GM18868 (cell line): ENCODE data around the gene TMEM187.
"Not testable (repeated sequence)": the region's sequence is repeated elsewhere in the genome, so short reads cannot be mapped to it uniquely, and the experiment has no call there.

Experiments used
- ATAC-seq: cut with Tn5 transposase; IDR thresholded peaks from one replicate; pipeline ENCODE4 v1.9.1; 2021; ENCODE audit warnings: mild to moderate bottlenecking, moderate library complexity; ENCODE audit not compliant: unreplicated experiment

TMEM187 gene

DNA sequence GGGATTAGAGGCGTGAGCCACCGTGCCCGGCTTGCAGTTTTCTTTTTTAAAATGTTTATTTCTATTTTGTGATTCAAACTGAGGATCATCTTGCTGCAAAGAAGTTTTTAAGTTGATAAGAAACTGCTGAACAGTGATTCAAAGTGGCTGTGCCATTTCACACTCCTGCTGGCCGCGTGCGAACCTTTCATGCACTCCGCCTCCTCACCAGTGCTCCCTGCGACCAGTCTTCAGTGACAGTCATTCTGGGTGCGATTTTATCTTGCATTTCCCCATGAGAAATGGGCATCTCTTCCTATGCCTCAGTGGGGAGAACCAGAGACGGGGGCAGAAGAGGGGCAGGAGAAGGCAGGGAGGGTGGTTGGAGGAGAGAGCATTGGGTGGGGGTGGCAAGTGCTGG lies 21.4 kb downstream of the TMEM187 start:
- no peak for ATAC-seq

- ATAC-seq = not testable (repeated sequence)
These were observed 21.8 kb downstream of the TMEM187 start for GRCh38 chrX:153994398-153994797.

- ATAC-seq = no peak
These were observed 22.9 kb downstream of the TMEM187 start for GRCh38 chrX:153995504-153995903.

- no peak for ATAC-seq
These were observed 26.9 kb downstream of the TMEM187 start for GRCh38 chrX:153999359-154000037.

- no peak for ATAC-seq
These were observed 27.5 kb downstream of the TMEM187 start for GRCh38 chrX:154000051-154000450.

GRCh38 chrX:154002215-154002719 lies 29.7 kb downstream of the TMEM187 start:
- peak; percentile 48 for ATAC-seq

- ATAC-seq = no peak
These were observed 31.8 kb downstream of the TMEM187 start for GRCh38 chrX:154004315-154004714.

GRCh38 chrX:154006947-154007346 lies 34.4 kb downstream of the TMEM187 start:
- ATAC-seq = no peak

DNA sequence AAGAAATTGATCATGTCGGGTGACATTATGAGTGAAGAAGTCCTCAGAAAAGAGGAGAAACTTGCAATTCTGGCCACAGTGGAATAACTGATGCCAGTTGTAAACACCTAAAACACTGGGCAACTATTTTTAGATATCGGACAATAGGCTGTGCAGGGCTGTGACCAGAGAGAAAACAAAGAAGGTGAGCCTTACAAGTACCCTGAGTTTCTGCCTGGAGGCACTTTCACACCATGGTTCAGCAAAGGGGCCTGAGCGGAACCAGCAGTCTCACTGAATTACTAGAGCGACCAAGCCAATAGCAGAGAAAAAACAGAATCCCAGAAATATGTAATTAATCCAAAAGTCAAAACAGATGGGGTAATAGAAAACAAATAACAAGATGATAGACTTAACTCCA lies 36.0 kb downstream of the TMEM187 start:
- ATAC-seq = no peak

DNA sequence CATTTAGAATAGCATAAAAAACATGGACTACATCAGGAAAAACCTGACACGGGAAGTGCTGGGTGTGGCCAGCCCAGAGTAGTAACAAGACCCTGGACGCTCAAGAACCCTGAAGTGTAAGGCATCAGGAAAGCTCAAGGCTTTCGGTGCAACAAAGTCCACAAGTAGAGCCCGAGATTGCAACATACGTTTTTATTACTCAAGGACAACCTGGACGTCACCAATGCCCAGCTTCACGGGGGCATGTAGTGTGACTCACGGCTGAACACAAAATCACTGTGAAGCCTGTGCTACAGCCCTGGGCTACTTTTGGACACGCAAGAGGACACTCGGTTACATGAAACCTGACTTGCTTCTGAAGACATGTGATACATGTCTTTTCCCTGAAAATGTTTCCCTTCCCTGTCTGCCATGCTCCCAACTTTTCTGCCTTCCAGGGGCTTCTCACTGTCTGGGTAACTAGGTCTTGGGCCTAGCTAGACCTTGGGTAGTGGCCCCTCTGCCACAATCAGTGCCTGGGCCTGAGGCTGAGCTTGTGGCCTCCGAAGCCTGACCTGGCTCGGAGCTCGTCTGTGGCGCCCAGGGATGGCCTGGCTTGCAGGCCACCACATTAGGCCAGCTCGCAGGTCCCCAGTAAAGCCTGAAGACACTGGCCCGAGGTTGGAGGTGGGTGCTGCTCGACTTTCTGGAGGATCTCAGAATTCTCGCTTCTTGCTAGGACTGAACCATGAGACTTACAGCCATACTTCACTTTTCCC lies 38.0 kb downstream of the TMEM187 start:
- ATAC-seq = no peak

- ATAC-seq = no peak
These were observed 39.1 kb downstream of the TMEM187 start for GRCh38 chrX:154011376-154012335.

DNA sequence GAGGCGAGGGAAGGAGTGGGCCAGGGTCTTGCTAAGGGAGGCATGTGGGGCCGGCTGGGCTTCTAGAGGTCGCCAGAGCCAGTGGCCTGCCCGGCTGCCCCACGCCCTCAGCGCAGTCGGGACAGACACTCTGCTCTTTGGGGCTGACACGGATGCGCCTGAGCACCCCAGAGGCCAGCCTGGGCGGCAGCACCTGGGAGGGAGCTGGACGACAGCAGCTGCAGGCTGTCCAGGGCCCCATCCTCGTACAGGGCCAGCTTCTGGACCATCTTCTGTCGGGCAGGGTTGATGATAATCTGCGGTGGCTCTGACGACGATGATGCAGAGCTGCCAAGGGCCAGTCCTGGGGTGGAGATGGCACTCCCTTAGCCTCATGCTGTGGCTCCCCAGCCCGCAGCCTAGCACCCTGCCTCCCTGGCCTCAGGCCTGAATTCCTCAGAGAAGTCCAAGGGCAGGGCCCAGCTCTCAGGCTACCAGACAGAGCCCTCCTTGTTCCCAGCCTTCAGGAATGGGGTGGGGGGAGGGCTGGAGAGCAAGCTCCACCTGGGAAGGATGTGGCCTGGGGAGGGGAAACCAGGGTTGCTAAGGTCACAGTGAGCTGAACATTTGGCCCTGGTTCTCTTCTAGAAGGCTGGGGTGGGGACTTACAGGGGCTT lies 39.9 kb downstream of the TMEM187 start:
- no peak for ATAC-seq

DNA sequence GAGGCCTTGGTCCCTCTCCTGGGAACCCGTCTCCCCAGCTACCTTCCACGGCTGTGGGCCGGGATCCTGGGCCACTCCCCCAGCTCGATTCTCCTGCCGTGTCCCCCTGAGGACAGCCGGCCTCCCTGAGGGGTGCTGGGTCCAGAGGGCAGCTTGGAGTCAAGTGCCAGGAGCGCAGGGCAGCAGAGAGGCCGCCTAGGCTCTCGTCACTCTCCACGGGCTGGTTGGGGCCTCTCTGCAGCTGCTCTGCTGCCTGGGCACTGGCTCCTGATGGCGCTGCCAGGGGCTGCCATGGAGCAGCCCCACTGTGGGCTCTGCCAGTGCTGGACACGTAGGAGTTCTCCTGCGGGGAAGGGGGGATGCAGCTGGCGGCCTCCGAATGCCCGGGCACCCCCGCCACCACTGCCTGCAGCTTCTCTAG lies 40.5 kb downstream of the TMEM187 start:
- no peak for ATAC-seq

DNA sequence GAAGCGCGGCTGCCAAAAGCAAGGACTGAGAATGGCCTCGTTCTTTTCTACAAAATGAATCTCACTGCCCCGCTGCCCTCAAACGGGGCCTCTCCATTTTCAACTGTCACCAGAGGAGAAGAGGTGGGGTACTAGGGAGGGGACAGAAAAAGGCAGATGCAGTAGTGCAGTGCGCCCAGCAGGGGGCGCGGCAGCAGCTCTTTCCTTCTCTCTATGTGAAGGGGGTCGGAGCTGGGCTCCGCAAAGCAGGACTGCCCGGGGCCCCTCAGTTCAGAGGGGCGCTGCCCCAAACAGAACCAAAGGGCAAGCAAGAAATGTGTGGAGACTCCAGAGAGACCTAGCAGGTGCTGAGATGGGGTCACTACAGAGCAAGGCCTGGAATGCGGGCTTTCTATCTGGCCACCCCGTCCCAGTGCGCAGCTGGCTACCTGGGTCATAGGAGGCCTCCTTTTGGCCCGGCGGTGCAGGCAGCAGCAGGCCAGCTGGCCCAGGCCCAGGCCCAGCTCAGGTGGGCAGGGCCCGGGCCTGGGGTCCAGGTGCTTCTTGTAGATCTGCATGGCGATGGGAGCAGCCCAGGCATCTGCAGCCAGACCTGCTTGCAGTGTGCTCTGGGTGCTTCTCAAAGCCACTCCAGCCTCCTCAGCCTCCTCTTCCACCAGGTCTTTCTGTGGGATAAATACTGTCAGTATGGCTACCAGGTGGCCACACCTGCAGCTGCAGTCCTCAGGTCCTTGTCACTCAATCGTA lies 41.2 kb downstream of the TMEM187 start:
- no peak for ATAC-seq

DNA sequence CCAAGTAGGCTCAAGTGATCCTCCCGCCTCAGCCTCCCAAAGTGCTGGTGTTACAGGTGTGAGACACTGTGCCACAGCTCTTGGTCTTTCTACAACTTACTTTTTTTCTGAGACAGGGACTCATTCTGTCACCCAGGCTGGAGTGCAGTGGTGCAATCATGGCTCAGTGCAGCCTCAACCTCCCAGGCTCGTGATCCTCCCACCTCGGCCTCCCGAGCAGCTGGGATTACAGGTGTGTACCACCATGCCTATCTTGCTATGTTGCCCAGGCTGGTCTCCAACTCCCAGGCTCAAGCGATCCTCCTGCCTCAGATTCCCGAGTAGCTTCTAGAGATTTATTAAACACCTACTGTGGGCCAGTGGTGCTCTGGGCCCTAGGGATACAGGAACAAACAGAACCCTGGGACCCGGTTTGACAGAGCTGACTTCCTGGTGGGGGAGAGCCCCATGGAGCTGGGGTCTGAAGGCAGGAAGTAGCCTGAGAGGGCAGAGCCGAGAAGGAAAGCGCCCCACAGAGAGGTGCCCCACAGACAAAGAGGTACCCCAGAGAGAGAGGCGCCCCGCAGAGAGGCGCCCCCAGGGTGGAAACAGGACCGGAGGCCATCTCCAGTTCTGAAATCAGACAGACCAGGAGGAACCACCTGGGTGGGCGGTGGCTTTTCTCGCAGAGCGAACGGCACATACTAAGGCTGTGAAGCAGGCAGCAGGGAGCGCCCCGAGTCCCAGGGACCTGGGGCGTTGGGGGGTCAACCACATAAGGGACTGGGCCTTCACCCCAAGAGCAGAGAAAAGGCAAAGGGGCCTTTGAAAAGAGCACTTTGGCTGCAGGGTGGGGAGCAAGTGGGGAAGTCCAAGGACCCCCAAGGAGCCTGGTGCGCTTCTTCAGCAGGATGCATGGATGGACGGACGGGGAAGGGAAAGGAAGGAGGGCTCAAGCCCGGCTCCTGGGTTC lies 42.2 kb downstream of the TMEM187 start:
- no peak for ATAC-seq

DNA sequence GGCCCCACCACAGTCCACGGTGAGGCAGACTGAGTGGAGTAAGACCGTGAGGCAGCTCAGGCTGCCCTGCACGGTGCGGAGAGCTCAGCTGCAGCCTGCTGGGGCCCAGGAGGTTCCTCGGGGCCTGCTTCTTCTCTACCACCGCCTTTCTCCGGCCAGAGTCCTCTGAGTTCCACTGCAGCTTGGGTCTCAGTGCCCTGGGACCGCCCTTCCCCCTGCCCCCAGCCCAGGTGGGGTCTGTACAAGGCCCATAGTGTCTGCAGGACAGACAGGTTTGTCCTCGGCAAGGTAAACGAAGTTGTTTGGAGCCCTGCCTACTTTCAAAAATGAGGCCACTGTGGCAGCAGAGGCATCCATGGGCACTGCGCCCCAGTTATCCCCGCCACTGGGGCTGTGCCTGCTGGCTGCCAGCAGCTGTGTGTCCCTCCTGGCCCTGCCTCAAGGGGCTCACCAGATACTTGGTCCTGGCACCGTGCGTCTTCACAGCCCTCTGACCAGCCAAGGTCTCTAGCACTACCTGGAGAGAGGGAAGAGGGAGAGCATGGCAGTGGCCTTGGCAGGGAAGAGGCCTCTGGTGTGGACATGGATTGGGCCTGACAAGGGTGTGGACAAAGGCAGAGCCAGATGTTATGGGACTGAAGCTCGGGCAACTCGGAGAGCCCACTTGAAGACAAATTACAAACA lies 43.2 kb downstream of the TMEM187 start:
- ATAC-seq = no peak

DNA sequence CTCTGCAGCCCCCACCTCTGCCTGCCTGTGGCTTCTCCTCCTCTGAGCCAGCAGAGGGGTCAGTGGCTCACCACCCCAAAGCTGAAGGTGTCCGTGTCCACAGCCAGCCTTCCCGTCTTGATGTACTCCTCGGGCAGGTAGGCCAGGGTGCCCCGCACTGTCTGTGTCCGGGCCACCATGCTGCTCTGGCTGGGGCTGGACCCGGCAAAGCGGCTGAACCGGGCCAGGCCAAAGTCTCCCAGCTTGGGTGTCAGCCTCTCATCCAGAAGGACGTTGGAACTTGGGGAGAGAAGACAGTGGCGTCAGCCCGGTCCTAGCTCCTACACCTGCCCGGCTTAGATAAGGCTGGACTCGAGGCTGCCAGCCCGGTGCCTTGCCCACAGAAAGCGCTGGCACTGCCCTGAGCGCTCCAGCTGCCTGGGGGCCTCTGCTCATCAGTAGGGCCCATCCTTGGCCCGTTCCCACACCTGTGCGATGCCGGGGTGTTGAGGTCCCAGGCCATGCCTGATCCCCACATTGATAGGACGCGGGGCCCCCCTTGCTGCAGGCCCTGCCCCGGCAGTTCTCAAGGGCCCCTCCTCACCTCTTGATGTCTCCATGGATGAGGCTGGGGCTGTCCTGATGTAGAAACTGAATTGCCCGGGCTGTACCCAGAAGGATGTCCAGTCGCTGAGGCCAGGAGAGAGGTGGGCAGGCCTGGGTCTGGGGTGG lies 44.0 kb downstream of the TMEM187 start:
- ATAC-seq = no peak
